Fibroblast of mammary gland (primary cell): Measurements from ENCODE around the gene USP24.

Experiments
- DNase-seq: peaks from one replicate; pipeline ENCODE4 v3.0.0-alpha.2; 2010; ENCODE audit warnings: low read depth
- H3K4me3 ChIP-seq: 2 replicates; pipeline ENCODE4 v1.5.1; 2011; ENCODE audit warnings: low read depth, mild to moderate bottlenecking, low read length, moderate library complexity; ENCODE audit not compliant: control insufficient read depth
- CTCF ChIP-seq: conservative IDR thresholded peaks from 2 replicates; pipeline ENCODE4 v1.5.1; 2011; ENCODE audit warnings: low read depth, low read length, inconsistent platforms; ENCODE audit not compliant: control insufficient read depth, insufficient read depth

Gene USP24

GRCh38 chr1:55061000-55061705, 154.0 kb downstream of the USP24 start:
- H3K4me3 ChIP-seq: no peak overlapping the region
- DNase-seq: no peak
- TF ChIP-seq CTCF: no peak

DNA sequence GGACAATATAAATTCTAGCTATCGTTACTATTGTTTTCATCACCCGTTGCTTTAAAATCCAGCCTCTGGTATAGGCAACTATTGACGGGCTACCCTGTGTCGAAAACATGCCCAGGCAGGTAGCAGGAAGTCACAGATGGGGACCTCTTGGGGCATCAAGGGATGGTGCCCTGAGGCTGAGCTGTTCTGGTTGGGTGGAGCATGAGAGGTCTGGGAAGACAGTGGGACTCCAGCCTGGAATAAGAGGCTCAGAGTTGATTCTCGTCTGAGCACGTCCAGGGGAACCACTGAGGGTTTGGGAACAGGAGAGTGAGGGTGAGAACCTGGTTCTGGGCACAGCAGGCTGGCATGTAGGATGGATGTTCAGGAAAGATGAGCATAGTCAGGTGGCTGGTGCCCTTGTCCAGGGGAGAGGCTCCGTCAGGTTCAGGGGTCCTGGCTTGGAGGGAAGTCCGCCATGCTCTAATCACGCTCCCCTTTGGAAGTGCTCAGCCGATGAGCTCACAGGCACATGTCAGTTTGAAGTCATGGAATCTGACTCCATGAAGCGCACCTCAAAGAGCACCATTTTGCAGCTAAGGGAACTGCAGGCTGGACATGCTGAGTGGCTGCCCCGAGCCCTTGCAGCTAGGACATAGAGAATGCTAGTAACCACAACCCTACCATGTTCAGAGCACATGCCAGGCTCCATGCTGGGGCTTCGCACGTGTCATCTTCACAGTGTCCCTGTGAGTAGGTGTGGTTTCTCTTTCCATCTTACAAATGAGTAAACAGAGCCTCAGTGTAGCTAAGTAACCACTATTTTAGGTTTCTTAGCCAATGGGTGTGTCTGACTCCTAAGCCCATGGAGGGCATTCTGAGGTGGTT, 154.8 kb downstream of the USP24 start:
- TF ChIP-seq CTCF: no peak
- peak; percentile 25 for DNase-seq
- no peak overlapping the region for H3K4me3 ChIP-seq

DNA sequence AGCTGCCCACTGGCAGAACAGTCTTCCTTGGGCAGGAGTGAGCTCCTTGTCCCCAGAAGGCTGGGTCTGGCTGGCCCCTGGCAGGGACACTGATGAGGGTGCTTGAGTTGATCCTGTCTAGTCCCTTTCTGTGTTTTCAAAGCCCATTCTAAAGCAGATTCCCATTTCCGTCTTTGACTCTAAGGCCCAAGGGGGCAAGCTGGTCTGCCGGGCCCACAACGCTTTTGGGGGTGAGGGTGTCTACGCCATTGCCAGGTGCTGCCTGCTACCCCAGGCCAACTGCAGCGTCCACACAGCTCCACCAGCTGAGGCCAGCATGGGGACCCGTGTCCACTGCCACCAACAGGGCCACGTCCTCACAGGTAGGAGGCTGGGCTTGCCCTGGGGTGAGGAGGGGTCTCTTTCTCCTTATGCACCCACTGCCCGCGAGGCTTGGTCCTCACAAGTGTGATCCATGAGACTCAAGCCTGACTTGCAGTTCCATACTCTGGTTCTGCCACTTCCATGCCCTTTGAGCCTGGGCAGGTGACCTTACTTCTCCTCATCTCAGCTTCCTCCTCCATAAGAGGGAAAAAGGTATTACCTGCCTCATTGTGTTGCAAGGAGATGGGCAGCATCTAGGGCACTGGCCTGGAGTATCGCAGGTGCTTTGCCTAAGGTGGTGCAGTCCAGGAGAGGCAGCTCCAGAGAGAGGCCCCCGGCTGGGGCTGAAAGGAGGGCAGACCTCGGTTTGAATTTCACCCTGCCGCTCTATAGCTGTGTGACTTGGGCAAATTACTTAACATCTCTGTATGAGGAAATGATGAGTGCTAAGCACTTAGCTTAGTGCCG, 155.6 kb downstream of the USP24 start:
- no peak for DNase-seq
- TF ChIP-seq CTCF: no peak
- no peak overlapping the region for H3K4me3 ChIP-seq

DNA sequence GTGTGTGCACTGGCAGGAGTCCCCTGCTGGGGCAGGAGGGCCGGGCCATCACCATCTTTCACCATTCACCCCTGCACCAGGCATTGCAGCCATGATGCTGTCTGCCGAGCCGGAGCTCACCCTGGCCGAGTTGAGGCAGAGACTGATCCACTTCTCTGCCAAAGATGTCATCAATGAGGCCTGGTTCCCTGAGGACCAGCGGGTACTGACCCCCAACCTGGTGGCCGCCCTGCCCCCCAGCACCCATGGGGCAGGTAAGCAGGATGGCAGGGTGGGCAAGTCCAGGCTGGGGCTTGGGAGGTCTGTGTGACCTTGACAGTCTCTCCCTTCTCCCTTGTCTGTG, 157.2 kb downstream of the USP24 start:
- DNase-seq: no peak
- no peak overlapping the region for H3K4me3 ChIP-seq
- no peak for TF ChIP-seq CTCF

DNA sequence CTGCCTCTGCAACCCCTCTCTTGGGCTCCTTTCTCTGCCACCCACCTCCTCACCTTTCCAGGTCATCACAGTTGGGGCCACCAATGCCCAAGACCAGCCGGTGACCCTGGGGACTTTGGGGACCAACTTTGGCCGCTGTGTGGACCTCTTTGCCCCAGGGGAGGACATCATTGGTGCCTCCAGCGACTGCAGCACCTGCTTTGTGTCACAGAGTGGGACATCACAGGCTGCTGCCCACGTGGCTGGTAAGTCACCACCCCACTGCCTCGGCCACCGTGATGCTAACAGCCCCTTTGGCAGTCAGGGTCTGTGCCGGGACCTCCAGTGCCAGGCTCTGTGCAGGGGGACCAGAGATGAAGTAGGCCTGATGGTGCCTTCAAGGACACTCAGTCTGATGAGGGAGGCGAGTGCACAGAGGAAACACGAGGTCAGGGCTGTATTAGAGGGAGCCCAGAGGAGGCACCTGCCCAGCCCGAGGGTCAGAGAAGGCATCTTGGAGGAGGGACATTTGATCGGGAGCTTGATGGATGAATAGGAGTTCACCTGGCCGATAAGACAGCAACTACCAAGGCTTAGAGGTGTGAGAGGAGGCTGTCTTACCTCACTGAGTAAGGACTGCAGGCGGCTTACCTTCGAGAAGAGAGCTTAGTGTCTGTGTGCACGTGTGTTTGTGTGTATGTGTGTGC, 157.8 kb downstream of the USP24 start:
- no peak overlapping the region for H3K4me3 ChIP-seq
- TF ChIP-seq CTCF: no peak
- DNase-seq: no peak

DNA sequence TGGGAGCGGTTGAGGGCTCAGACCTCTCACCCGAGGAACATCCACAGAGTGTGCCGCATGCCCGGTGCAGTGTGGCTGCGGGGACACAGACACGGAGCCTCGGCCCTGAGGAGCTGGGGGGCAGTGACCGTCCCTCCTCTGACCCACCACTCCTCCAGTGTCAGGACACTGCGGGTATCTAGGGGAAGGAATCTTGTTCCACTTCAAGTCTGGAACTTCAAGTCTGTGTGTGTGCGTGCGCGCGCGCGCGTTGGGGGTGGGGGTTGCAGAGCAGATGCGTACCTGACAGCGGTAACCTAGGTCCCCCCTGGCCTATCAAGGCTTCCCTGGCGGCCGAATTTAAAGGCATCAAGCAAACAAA, 158.6 kb downstream of the USP24 start:
- no peak for DNase-seq
- no peak for TF ChIP-seq CTCF
- H3K4me3 ChIP-seq: no peak overlapping the region
